Measurements from ENCODE around the gene GPR108. TPM values are rescaled to one million over a fixed set of nuclear protein-coding genes. Genes with fewer than 3 reads are reported as not detected.

GPR108 gene
- total and polyA plus RNA-seq, 10 donors: 35.4 to 102 (median 61.9) TPM

- intact Hi-C loops (cut with DNase I; ENCODE audit: low total_unique reads): no loop called here
- Histone ChIP-seq H3K4me3 (no peak overlapping the region), H3K27ac (no peak overlapping the region), H3K27me3 (replicated peaks in 1 of 7) (peaks cover 0 to 6% (median 0%) of the 10 kb centered on the region in 7 donors), H3K36me3 (no peaks in the 10 kb centered on the region), H3K4me1 (peaks cover 0 to 25% (median 14%) of the 10 kb centered on the region in 6 donors), H3K9me3 (no peaks in the 10 kb centered on the region)
- no peak for DNase-seq
- WGBS, 5 donors: 66 to 82% (median 78%) methylated on average over 4 of the region's 4 CpGs
- TF ChIP-seq CTCF (IDR thresholded peaks at IDR 0.05 in 8 of 11, conservative IDR thresholded peaks at IDR 0.05 in 3 of 11) (no peak), POLR2AphosphoS5 (IDR thresholded peaks at IDR 0.05) (no peak), POLR2A (IDR thresholded peaks at IDR 0.05) (no peak)
Observed at GRCh38 chr19:6717441-6717971, 19.9 kb downstream of the GPR108 start.

GRCh38 chr19:6717036-6717435, 20.3 kb downstream of the GPR108 start:
- H3K4me1 ChIP-seq: peaks cover 0 to 20% (median 11%) of the 10 kb centered on the region in 6 donors
- no peak overlapping the region for H3K4me3 ChIP-seq
- 72 to 82% (median 77%) methylated on average over 9 to 10 of the region's 10 CpGs for WGBS, 5 donors
- peaks cover 0 to 7% (median 0%) of the 10 kb centered on the region in 7 donors for H3K27me3 ChIP-seq (replicated peaks in 1 of 7)
- no peaks in the 10 kb centered on the region for H3K9me3 ChIP-seq
- intact Hi-C loops (cut with DNase I; ENCODE audit: low total_unique reads): no loop called here
- no peaks in the 10 kb centered on the region for H3K36me3 ChIP-seq
- no peak overlapping the region for H3K27ac ChIP-seq
- TF ChIP-seq CTCF (IDR thresholded peaks at IDR 0.05 in 8 of 11, conservative IDR thresholded peaks at IDR 0.05 in 3 of 11) (no peak), POLR2AphosphoS5 (IDR thresholded peaks at IDR 0.05) (no peak), POLR2A (IDR thresholded peaks at IDR 0.05) (no peak)
- no peak for DNase-seq

GRCh38 chr19:6716610-6716970, 20.8 kb downstream of the GPR108 start:
- intact Hi-C loops (cut with DNase I; ENCODE audit: low total_unique reads): no loop called here
- Histone ChIP-seq H3K4me1 (peaks cover 0 to 15% (median 9%) of the 10 kb centered on the region in 6 donors), H3K36me3 (no peaks in the 10 kb centered on the region), H3K27me3 (replicated peaks in 1 of 7) (peaks cover 0 to 12% (median 0%) of the 10 kb centered on the region in 7 donors), H3K4me3 (no peak overlapping the region), H3K27ac (no peak overlapping the region), H3K9me3 (no peaks in the 10 kb centered on the region)
- 66 to 72% (median 68%) methylated on average over 6 of the region's 6 CpGs for WGBS, 5 donors
- TF ChIP-seq POLR2AphosphoS5 (IDR thresholded peaks at IDR 0.05) (no peak), POLR2A (IDR thresholded peaks at IDR 0.05) (no peak), CTCF (IDR thresholded peaks at IDR 0.05 in 8 of 11, conservative IDR thresholded peaks at IDR 0.05 in 3 of 11) (no peak)
- no peak for DNase-seq

- Histone ChIP-seq H3K27ac (no peak overlapping the region), H3K36me3 (no peaks in the 10 kb centered on the region), H3K9me3 (no peaks in the 10 kb centered on the region), H3K27me3 (replicated peaks in 1 of 7) (peaks cover 0 to 28% (median 10%) of the 10 kb centered on the region in 7 donors), H3K4me1 (peaks cover 0 to 8% (median 3%) of the 10 kb centered on the region in 6 donors), H3K4me3 (no peak overlapping the region)
- WGBS, 5 donors: 89 to 94% (median 90%) methylated on average over 11 of the region's 11 CpGs
- intact Hi-C loops (cut with DNase I; ENCODE audit: low total_unique reads): no loop called here
- TF ChIP-seq POLR2A (IDR thresholded peaks at IDR 0.05) (no peak), POLR2AphosphoS5 (IDR thresholded peaks at IDR 0.05) (no peak), CTCF (IDR thresholded peaks at IDR 0.05 in 8 of 11, conservative IDR thresholded peaks at IDR 0.05 in 3 of 11) (no peak)
- DNase-seq: no peak
Observed at GRCh38 chr19:6714749-6715555, 22.4 kb downstream of the GPR108 start.

Measured in spleen (tissue), 11 donors.